Activated CD4-positive, alpha-beta T cell treated with anti-CD3 and anti-CD28 coated beads, Interleukin-2, amount 50 U/mL, for 16 hours (primary cell): Measurements from ENCODE around the gene LMOD2.

Source experiments
- DNase-seq: peaks from one replicate; pipeline ENCODE4 v3.0.0-alpha.2; 2020

LMOD2 gene

GRCh38 chr7:123641901-123642300, 13.8 kb upstream of the LMOD2 start:
- no peak for DNase-seq

- DNase-seq: no peak
Observed at GRCh38 chr7:123643495-123644441, 11.9 kb upstream of the LMOD2 start.

GRCh38 chr7:123645516-123645915, 10.2 kb upstream of the LMOD2 start:
- DNase-seq: no peak

GRCh38 chr7:123647106-123647730, 8.4 kb upstream of the LMOD2 start:
- DNase-seq: no peak

- no peak for DNase-seq
Observed at GRCh38 chr7:123649964-123650363, 5.7 kb upstream of the LMOD2 start.

GRCh38 chr7:123650595-123650994, 5.1 kb upstream of the LMOD2 start:
- DNase-seq: no peak

- DNase-seq: no peak
Observed at GRCh38 chr7:123652406-123652805, 3.3 kb upstream of the LMOD2 start.

GRCh38 chr7:123653162-123653561, 2.5 kb upstream of the LMOD2 start:
- DNase-seq: no peak

GRCh38 chr7:123656544-123657303, 1.1 kb downstream of the LMOD2 start:
- no peak for DNase-seq

- DNase-seq: no peak
Observed at GRCh38 chr7:123657304-123657685, 1.6 kb downstream of the LMOD2 start.

- no peak for DNase-seq
Observed at GRCh38 chr7:123658023-123658422, 2.4 kb downstream of the LMOD2 start.

- no peak for DNase-seq
Observed at GRCh38 chr7:123660514-123661354, 5.1 kb downstream of the LMOD2 start.

GRCh38 chr7:123661765-123662164, 6.1 kb downstream of the LMOD2 start:
- no peak for DNase-seq

GRCh38 chr7:123662293-123662692, 6.6 kb downstream of the LMOD2 start:
- DNase-seq: no peak

GRCh38 chr7:123662755-123663154, 7.1 kb downstream of the LMOD2 start:
- no peak for DNase-seq

GRCh38 chr7:123663200-123663599, 7.5 kb downstream of the LMOD2 start:
- DNase-seq: no peak

- no peak for DNase-seq
Observed at GRCh38 chr7:123665157-123665556, 9.5 kb downstream of the LMOD2 start.

- no peak for DNase-seq
Observed at GRCh38 chr7:123665896-123666295, 10.2 kb downstream of the LMOD2 start.

GRCh38 chr7:123666492-123666891, 10.8 kb downstream of the LMOD2 start:
- DNase-seq: no peak

- DNase-seq: no peak
Observed at GRCh38 chr7:123669485-123669884, 13.8 kb downstream of the LMOD2 start.

- no peak for DNase-seq
Observed at GRCh38 chr7:123673137-123673732, 17.6 kb downstream of the LMOD2 start.

- DNase-seq: no peak
Observed at GRCh38 chr7:123673752-123674398, 18.2 kb downstream of the LMOD2 start.
